ENCODE results near the gene RSPRY1.
"Not testable (repeated sequence)": the region's sequence is repeated elsewhere in the genome, so short reads cannot be mapped to it uniquely, and the experiment has no call there.

RSPRY1 gene

GRCh38 chr16:57186872-57187854 lies 1.0 kb downstream of the RSPRY1 start:
- no peak for DNase-seq (ENCODE audit: low read depth)

- not testable (repeated sequence) for DNase-seq (ENCODE audit: low read depth)
These were observed 2.0 kb downstream of the RSPRY1 start for GRCh38 chr16:57187902-57188710.

GRCh38 chr16:57188711-57189002 lies 2.5 kb downstream of the RSPRY1 start:
- no peak for DNase-seq (ENCODE audit: low read depth)

- not testable (repeated sequence) for DNase-seq (ENCODE audit: low read depth)
These were observed 3.4 kb downstream of the RSPRY1 start for GRCh38 chr16:57189527-57189926.

GRCh38 chr16:57190136-57190535 lies 4.0 kb downstream of the RSPRY1 start:
- DNase-seq (ENCODE audit: low read depth): no peak

- no peak for DNase-seq (ENCODE audit: low read depth)
These were observed 5.0 kb downstream of the RSPRY1 start for GRCh38 chr16:57191056-57191571.

- no peak for DNase-seq (ENCODE audit: low read depth)
These were observed 6.0 kb downstream of the RSPRY1 start for GRCh38 chr16:57192146-57192545.

- no peak for DNase-seq (ENCODE audit: low read depth)
These were observed 6.8 kb downstream of the RSPRY1 start for GRCh38 chr16:57192720-57193486.

- no peak for DNase-seq (ENCODE audit: low read depth)
These were observed 8.4 kb downstream of the RSPRY1 start for GRCh38 chr16:57194512-57194911.

GRCh38 chr16:57196286-57196685 lies 10.2 kb downstream of the RSPRY1 start:
- no peak for DNase-seq (ENCODE audit: low read depth)

GRCh38 chr16:57196753-57197152 lies 10.6 kb downstream of the RSPRY1 start:
- no peak for DNase-seq (ENCODE audit: low read depth)

- not testable (repeated sequence) for DNase-seq (ENCODE audit: low read depth)
These were observed 14.2 kb downstream of the RSPRY1 start for GRCh38 chr16:57200321-57200720.

- not testable (repeated sequence) for DNase-seq (ENCODE audit: low read depth)
These were observed 14.8 kb downstream of the RSPRY1 start for GRCh38 chr16:57200926-57201325.

GRCh38 chr16:57202095-57202886 lies 16.2 kb downstream of the RSPRY1 start:
- no peak for DNase-seq (ENCODE audit: low read depth)

GRCh38 chr16:57203451-57203850 lies 17.3 kb downstream of the RSPRY1 start:
- no peak for DNase-seq (ENCODE audit: low read depth)

- no peak for DNase-seq (ENCODE audit: low read depth)
These were observed 18.5 kb downstream of the RSPRY1 start for GRCh38 chr16:57204675-57205074.

- no peak for DNase-seq (ENCODE audit: low read depth)
These were observed 22.8 kb downstream of the RSPRY1 start for GRCh38 chr16:57208926-57209325.

GRCh38 chr16:57209780-57210179 lies 23.7 kb downstream of the RSPRY1 start:
- no peak for DNase-seq (ENCODE audit: low read depth)

GRCh38 chr16:57213462-57213861 lies 27.3 kb downstream of the RSPRY1 start:
- no peak for DNase-seq (ENCODE audit: low read depth)

- no peak for DNase-seq (ENCODE audit: low read depth)
These were observed 30.8 kb downstream of the RSPRY1 start for GRCh38 chr16:57216968-57217367.

GRCh38 chr16:57223057-57223456 lies 36.9 kb downstream of the RSPRY1 start:
- DNase-seq (ENCODE audit: low read depth): no peak

All from stimulated activated CD8-positive, alpha-beta memory T cell treated with anti-CD3 and anti-CD28 coated beads, Interleukin-12 subunit alpha, Interleukin-12 subunit beta, amount 100 ng/mL, for 1 hour (primary cell).